ENCODE data around the gene INTS1.

DNA sequence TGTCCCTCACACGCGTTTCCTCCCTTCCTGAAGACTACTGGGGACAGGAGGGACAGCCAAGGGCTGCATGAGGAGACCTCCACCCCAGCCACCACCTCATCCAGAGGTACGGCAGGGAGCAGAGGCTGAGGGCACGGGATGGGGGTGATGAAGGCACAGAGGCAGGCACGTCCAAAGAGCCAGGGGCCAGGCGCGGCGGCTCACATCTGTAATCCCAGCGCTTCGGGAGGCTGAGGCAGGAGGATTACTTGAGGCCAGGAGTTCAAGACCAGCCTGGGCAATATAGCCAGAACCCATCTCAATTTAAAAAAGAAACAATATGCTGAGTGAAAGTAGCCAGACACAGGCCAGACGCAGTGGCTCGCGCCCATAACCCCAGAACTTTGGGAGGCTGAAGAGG is 48.2 kb downstream of the INTS1 start:
- TF ChIP-seq EZH2 (IDR thresholded peaks at IDR 0.05; ENCODE audit: insufficient read depth, low read length) (no peak), CTCF (IDR thresholded peaks at IDR 0.05; ENCODE audit: insufficient read depth, low read depth, low read length) (no peak)
